IPS-NIHi11 (cell line): Measurements from ENCODE around the gene CCDC197.

Experiments
- DNase-seq: peaks from one replicate; pipeline ENCODE4 v3.0.0; 2012; ENCODE audit warnings: mixed read lengths, low spot score

CCDC197 gene

GRCh38 chr14:94043111-94043755 lies 46.1 kb downstream of the CCDC197 start:
- no peak for DNase-seq

- no peak for DNase-seq
Observed at GRCh38 chr14:94043756-94044475, 46.8 kb downstream of the CCDC197 start.

- DNase-seq = no peak
Observed at GRCh38 chr14:94044476-94045091, 47.5 kb downstream of the CCDC197 start.

- DNase-seq = no peak
Observed at GRCh38 chr14:94045101-94045500, 48.0 kb downstream of the CCDC197 start.

GRCh38 chr14:94045563-94046345 lies 48.7 kb downstream of the CCDC197 start:
- no peak for DNase-seq

- no peak for DNase-seq
Observed at GRCh38 chr14:94046696-94047250, 49.7 kb downstream of the CCDC197 start.

GRCh38 chr14:94047581-94047980 lies 50.5 kb downstream of the CCDC197 start:
- no peak for DNase-seq

GRCh38 chr14:94048691-94049624 lies 51.9 kb downstream of the CCDC197 start:
- DNase-seq = no peak

GRCh38 chr14:94049625-94050023 lies 52.5 kb downstream of the CCDC197 start:
- no peak for DNase-seq

GRCh38 chr14:94050231-94050880 lies 53.3 kb downstream of the CCDC197 start:
- no peak for DNase-seq

GRCh38 chr14:94051115-94051514 lies 54.0 kb downstream of the CCDC197 start:
- no peak for DNase-seq

GRCh38 chr14:94051779-94052178 lies 54.7 kb downstream of the CCDC197 start:
- no peak for DNase-seq

- DNase-seq = no peak
Observed at GRCh38 chr14:94052199-94052598, 55.1 kb downstream of the CCDC197 start.

- DNase-seq = no peak
Observed at GRCh38 chr14:94052662-94053061, 55.6 kb downstream of the CCDC197 start.

- DNase-seq = no peak
Observed at GRCh38 chr14:94054401-94054800, 57.3 kb downstream of the CCDC197 start.

- no peak for DNase-seq
Observed at GRCh38 chr14:94054936-94055335, 57.8 kb downstream of the CCDC197 start.

- DNase-seq = no peak
Observed at GRCh38 chr14:94056579-94057308, 59.6 kb downstream of the CCDC197 start.

GRCh38 chr14:94058128-94058673 lies 61.1 kb downstream of the CCDC197 start:
- no peak for DNase-seq
